ENCODE data around the gene PNMA8A.

The PNMA8A gene

DNA sequence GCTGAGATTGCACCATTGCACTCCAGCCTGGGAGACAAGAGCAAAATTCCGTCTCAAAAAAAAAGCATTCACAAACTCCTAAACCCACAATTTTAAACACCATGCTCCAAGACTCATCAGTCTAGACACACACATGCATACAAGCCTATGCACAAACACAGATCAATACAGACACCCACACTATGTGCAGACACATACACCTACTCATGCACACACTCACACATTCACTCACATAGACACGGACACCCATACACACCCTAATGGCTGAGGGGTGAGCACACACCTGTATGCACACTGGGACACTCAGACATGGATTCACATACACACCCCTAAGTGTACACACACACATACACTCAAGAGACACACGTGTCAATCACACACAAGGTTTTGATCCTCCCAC, 15.0 kb upstream of the PNMA8A start:
- Mint-ChIP-seq H3K27me3 (peaks cover 88% of the 10 kb centered on the region), H3K36me3 (ENCODE audit: low read depth) (no peaks in the 10 kb centered on the region), H3K4me1 (ENCODE audit: low read depth) (peaks cover 36% of the 10 kb centered on the region), H3K9me3 (no peaks in the 10 kb centered on the region), H3K4me3 (no peak overlapping the region), H3K27ac (no peak overlapping the region)
- intact Hi-C loops (cut with micrococcal nuclease) = no loop called here

DNA sequence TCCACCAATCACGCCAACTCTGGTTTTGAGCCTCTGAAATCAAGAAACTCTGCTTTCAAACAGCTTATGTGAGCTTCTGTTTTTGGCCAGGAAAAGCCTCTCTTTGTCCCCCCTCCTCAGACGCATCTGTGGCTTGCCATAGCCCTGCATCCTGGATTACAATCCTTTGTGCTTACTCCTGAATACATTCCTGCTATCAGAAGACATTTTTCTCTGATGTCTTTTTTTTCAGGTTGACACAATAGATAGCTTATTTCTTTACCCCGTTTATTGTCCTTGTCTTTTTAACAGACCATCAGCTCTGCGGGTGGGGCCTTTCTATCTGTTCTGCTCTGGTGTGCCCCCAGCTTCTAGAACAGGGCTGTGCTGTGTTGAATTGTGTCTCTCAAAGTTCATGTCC, 13.3 kb upstream of the PNMA8A start:
- Mint-ChIP-seq H3K27ac (no peak overlapping the region), H3K9me3 (no peaks in the 10 kb centered on the region), H3K36me3 (ENCODE audit: low read depth) (no peaks in the 10 kb centered on the region), H3K4me1 (ENCODE audit: low read depth) (peaks cover 19% of the 10 kb centered on the region), H3K4me3 (no peak overlapping the region), H3K27me3 (peaks cover 84% of the 10 kb centered on the region)
- intact Hi-C loops (cut with micrococcal nuclease) = no loop called here

DNA sequence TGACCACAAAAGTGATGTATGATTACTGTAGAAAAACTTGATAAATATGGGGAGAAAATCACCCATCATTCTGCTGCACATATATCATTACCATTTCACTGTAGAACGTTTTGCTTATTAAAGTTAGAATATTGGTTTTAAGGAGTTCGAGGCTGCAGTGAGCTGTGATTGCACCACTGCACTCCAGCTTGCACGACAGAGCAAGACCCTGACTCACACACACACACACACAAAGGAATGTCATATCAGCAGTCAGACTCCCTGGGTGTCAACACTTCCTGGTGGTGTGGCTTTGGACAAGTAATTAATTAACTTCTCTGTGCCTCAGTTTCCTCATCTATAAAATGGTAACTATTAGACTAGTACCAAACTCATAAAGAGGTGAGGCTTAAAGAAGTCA, 11.3 kb upstream of the PNMA8A start:
- H3K4me3 Mint-ChIP-seq = no peak overlapping the region
- H3K27ac Mint-ChIP-seq = no peak overlapping the region
- H3K27me3 Mint-ChIP-seq = peaks cover 75% of the 10 kb centered on the region
- H3K9me3 Mint-ChIP-seq = no peaks in the 10 kb centered on the region
- peaks cover 4% of the 10 kb centered on the region for H3K4me1 Mint-ChIP-seq (ENCODE audit: low read depth)
- intact Hi-C loops (cut with micrococcal nuclease) = no loop called here
- no peaks in the 10 kb centered on the region for H3K36me3 Mint-ChIP-seq (ENCODE audit: low read depth)

DNA sequence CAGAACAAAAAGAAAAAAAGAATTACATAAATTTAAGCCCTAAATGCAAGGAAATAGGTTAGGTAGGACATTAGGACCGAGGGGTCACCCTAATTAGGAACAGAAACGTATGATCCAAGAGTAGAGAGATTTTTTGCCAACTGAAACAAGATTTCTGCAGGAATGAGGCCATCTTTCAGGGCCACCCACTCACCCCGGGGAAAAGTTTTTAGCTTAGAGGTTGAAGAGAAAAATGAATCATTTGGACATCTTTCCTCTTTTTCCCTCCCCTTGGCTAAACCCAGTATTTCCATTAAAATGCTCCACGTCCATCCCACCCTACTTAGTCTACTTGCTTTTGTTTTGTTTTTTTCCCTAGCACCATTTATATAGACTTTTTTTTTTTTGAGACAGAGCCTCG, 10.6 kb upstream of the PNMA8A start:
- H3K36me3 Mint-ChIP-seq (ENCODE audit: low read depth) = no peaks in the 10 kb centered on the region
- H3K4me3 Mint-ChIP-seq = no peak overlapping the region
- H3K4me1 Mint-ChIP-seq (ENCODE audit: low read depth) = no peaks in the 10 kb centered on the region
- H3K27ac Mint-ChIP-seq = no peak overlapping the region
- no peaks in the 10 kb centered on the region for H3K9me3 Mint-ChIP-seq
- intact Hi-C loops (cut with micrococcal nuclease) = no loop called here
- H3K27me3 Mint-ChIP-seq = peaks cover 72% of the 10 kb centered on the region

DNA sequence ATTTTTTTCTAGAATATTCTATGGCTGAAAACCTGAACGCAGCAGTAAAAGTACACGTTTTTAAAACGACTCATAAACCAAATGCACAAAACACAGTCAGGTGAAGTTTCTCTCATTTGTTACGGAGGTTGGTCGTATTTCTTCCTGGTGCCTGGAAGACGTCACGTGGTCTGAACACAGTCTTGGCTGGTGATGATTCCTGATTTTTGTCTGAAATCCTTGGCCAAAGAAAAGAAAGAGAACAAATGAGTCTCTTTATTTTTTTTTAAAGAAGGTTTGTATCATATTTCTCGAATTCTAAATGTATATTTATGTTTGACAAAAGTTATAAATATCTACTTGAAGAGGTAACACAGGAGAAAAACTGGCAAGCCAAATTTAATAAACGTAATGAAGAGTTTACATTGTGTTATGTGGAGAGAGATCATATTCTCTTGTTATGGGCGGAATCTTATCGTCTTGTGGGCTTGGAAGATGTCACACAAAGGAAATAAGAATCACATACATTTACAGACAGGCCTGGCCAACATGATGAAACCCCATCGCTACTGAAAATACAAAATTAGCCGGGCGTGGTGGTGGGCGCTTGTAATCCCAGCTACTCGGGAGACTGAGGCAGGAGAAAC, 10.0 kb upstream of the PNMA8A start:
- peaks cover 67% of the 10 kb centered on the region for H3K27me3 Mint-ChIP-seq

DNA sequence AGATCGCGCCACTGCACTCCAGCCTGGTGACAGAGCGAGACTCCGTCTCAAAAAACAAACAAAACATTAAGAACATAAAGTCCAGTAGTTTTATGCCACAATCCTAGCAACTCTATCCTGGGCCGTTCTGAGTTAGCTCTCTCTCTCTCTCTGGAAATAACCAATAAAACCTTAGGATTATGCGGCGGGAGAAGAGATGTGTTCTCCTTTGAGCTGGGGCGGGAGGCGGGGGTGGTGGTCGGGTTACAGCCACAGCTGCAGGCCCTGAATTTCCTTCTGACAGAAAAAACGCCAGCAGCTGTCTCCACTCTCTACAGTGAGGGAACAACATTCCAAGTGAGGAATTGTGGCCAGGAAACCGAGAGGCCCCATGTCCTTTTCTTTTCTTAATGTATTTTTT, 9.1 kb upstream of the PNMA8A start:
- no peaks in the 10 kb centered on the region for H3K36me3 Mint-ChIP-seq (ENCODE audit: low read depth)
- no peaks in the 10 kb centered on the region for H3K4me1 Mint-ChIP-seq (ENCODE audit: low read depth)
- H3K27me3 Mint-ChIP-seq = peaks cover 61% of the 10 kb centered on the region
- no peaks in the 10 kb centered on the region for H3K9me3 Mint-ChIP-seq
- intact Hi-C loops (cut with micrococcal nuclease) = no loop called here
- no peak overlapping the region for H3K27ac Mint-ChIP-seq
- no peak overlapping the region for H3K4me3 Mint-ChIP-seq

More for the DNA sequence above, 10.0 kb upstream of the PNMA8A start:
- no peaks in the 10 kb centered on the region for H3K4me1 Mint-ChIP-seq (ENCODE audit: low read depth)
- no peaks in the 10 kb centered on the region for H3K36me3 Mint-ChIP-seq (ENCODE audit: low read depth)
- H3K4me3 Mint-ChIP-seq = no peak overlapping the region
- no peaks in the 10 kb centered on the region for H3K9me3 Mint-ChIP-seq
- H3K27ac Mint-ChIP-seq = no peak overlapping the region
- intact Hi-C loops (cut with micrococcal nuclease) = no loop called here

DNA sequence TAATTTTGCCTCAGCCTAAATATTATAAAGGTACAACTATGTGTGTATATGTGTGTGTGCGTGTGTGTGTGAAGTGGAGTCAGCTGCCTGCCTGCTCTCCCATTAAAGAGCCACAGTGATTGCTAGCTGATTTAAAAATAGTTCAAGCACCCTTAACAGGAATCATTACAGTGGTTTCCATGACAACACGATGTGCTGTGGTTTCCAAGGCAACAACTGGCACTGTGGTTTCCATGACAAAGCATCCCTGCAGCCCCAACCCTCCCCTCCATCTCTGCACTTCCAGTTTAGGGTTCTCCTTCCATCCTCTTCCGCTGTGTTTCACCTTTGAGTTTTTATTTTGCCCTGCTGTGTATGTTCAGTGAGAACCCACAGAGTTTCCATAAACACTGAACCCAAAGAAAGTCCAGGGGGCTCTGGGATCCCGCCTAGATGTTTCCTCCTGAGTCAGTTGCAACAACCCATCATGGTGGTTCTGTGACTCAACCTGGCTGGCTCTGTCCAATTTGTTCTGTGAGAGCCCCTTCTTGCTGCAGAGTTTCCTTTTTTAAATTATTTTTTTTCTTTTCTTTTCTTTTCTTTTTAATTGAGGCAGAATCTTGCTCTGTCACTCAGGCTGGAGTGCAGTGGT, 7.1 kb upstream of the PNMA8A start:
- Mint-ChIP-seq H3K4me1 (ENCODE audit: low read depth) (peaks cover 9% of the 10 kb centered on the region), H3K27me3 (peaks cover 66% of the 10 kb centered on the region), H3K27ac (no peak overlapping the region), H3K9me3 (no peaks in the 10 kb centered on the region), H3K4me3 (no peak overlapping the region), H3K36me3 (ENCODE audit: low read depth) (no peaks in the 10 kb centered on the region)
- intact Hi-C loops (cut with micrococcal nuclease) = no loop called here

- no peak overlapping the region for H3K27ac Mint-ChIP-seq
- peaks cover 10% of the 10 kb centered on the region for H3K4me1 Mint-ChIP-seq (ENCODE audit: low read depth)
- no peak overlapping the region for H3K4me3 Mint-ChIP-seq
- peaks cover 68% of the 10 kb centered on the region for H3K27me3 Mint-ChIP-seq
- intact Hi-C loops (cut with micrococcal nuclease) = no loop called here
- no peaks in the 10 kb centered on the region for H3K9me3 Mint-ChIP-seq
- H3K36me3 Mint-ChIP-seq (ENCODE audit: low read depth) = no peaks in the 10 kb centered on the region
Observed at GRCh38 chr19:46475986-46476385, 4.6 kb upstream of the PNMA8A start.

DNA sequence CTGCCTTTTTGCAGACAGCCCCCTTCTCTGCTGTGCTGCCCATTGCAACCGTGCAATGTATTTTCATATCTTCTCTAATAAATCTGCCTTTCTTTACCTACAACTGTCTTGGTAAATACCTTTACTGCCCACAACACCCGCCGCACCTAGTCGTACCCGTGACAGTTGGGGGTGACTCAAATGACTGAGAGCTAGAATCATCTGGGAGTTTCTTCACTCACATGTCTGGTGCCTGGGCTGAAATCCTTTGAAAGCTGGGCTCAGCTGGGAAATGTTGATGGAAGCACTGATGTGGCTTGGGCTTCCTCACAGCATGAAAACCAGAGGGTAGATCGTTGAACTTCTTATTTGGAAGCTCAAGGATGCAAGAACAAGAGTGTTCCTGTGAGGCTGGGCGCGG, 2.8 kb upstream of the PNMA8A start:
- Mint-ChIP-seq H3K36me3 (ENCODE audit: low read depth) (no peaks in the 10 kb centered on the region), H3K9me3 (no peaks in the 10 kb centered on the region), H3K27ac (no peak overlapping the region), H3K27me3 (peaks cover 73% of the 10 kb centered on the region), H3K4me3 (no peak overlapping the region), H3K4me1 (ENCODE audit: low read depth) (peaks cover 10% of the 10 kb centered on the region)
- intact Hi-C loops (cut with micrococcal nuclease) = no loop called here

- peaks cover 70% of the 10 kb centered on the region for H3K27me3 Mint-ChIP-seq
Observed at GRCh38 chr19:46472592-46472991, 1.2 kb upstream of the PNMA8A start.

DNA sequence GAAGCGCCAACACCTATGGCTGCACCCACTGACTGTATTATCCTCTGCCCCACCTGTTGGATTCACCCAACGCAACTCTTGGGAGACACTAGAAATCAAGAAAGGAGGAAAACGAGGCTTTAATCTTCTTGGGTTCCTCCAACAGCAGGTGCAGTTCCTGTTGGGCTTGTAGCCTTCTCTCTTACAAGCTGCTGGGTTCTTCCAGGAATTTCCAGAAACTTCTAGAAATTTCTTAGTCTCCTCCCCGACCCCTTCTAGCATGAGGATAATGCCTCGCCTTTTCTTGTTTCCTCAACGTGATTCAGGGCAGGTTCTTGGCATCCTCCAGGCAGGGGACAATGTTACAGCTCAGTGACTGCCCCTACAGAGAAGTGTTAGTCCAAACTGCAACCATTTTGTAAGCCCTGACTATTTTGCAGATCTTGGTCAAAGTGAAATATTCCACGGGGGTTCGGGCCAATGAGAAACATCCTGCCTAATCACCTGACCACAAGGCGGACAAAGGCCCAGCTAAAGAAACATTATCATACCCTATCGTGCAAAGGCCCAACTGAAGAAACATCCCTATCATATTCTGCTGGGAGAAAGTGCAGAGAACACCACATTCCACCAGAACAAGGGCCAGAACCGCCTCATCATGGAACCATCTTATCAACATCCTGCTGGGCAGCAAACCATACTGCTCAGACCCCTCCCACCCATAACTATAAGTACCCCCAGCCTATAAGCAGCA, 614 bp upstream of the PNMA8A start:
- H3K36me3 Mint-ChIP-seq (ENCODE audit: low read depth) = no peaks in the 10 kb centered on the region
- intact Hi-C loops (cut with micrococcal nuclease) = no loop called here
- H3K27ac Mint-ChIP-seq = no peak overlapping the region
- peaks cover 10% of the 10 kb centered on the region for H3K4me1 Mint-ChIP-seq (ENCODE audit: low read depth)
- H3K27me3 Mint-ChIP-seq = peaks cover 69% of the 10 kb centered on the region
- H3K4me3 Mint-ChIP-seq = no peak overlapping the region
- no peaks in the 10 kb centered on the region for H3K9me3 Mint-ChIP-seq

More at GRCh38 chr19:46472592-46472991, 1.2 kb upstream of the PNMA8A start:
- no peaks in the 10 kb centered on the region for H3K9me3 Mint-ChIP-seq
- no peak overlapping the region for H3K27ac Mint-ChIP-seq
- no peak overlapping the region for H3K4me3 Mint-ChIP-seq
- peaks cover 10% of the 10 kb centered on the region for H3K4me1 Mint-ChIP-seq (ENCODE audit: low read depth)
- intact Hi-C loops (cut with micrococcal nuclease) = no loop called here
- no peaks in the 10 kb centered on the region for H3K36me3 Mint-ChIP-seq (ENCODE audit: low read depth)

DNA sequence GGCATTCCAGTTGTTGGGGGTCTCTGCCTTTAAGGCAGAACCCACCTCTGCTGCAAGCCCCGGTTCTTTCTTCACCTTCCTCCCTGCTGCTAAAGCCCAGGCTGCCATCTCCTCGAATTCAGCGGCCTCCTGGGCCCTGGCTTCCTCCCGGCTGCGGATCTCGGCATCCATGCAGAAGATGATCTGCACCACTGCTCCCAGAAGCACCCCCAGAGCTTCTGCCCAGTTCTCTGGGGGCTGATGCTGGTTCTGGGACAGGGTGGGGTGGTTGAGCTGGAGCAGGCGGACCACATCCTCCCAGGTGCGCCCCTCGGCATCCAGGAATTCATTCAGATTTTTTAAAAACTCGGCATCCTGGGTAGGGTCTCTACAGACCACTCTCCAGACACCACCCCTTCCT, 987 bp downstream of the PNMA8A start:
- H3K27me3 Mint-ChIP-seq = peaks cover 67% of the 10 kb centered on the region
- intact Hi-C loops (cut with micrococcal nuclease) = no loop called here
- no peaks in the 10 kb centered on the region for H3K9me3 Mint-ChIP-seq
- H3K36me3 Mint-ChIP-seq (ENCODE audit: low read depth) = no peaks in the 10 kb centered on the region
- H3K4me1 Mint-ChIP-seq (ENCODE audit: low read depth) = peaks cover 10% of the 10 kb centered on the region
- no peak overlapping the region for H3K4me3 Mint-ChIP-seq
- H3K27ac Mint-ChIP-seq = no peak overlapping the region

GRCh38 chr19:46469541-46470185, 1.7 kb downstream of the PNMA8A start:
- intact Hi-C loops (cut with micrococcal nuclease) = no loop called here
- H3K27ac Mint-ChIP-seq = no peak overlapping the region
- H3K27me3 Mint-ChIP-seq = peaks cover 64% of the 10 kb centered on the region
- peaks cover 10% of the 10 kb centered on the region for H3K4me1 Mint-ChIP-seq (ENCODE audit: low read depth)
- H3K36me3 Mint-ChIP-seq (ENCODE audit: low read depth) = no peaks in the 10 kb centered on the region
- no peak overlapping the region for H3K4me3 Mint-ChIP-seq
- no peaks in the 10 kb centered on the region for H3K9me3 Mint-ChIP-seq

DNA sequence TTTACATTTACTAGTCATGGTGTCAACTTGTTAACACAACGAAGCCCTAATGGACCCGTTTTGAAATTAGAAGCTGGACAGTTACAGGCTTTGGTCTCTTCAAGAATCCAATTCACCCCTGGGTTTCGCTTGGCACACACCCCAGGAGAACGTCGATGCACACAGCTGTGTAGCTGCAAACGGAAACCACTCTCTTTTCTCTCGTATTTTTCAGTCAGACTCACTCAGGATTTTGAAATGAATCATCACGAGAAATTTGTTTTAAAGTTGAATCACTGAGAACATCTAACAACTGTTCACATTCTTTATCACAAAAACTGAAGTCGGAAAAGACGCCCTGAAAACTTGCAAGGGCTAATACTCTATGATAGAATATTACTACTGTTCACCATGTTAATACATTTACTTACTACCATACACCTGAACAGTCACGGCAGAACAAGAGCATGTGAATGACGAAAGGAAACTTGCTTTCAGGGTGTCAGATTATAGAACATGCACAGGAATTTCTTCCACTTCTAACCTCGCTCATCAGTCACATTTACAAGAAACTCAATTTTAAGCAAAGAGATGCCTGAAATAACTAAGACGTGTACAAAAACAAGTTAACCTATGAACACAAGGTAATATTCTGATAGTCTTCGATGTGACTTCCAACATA, 4.7 kb downstream of the PNMA8A start:
- H3K9me3 Mint-ChIP-seq = no peaks in the 10 kb centered on the region
- intact Hi-C loops (cut with micrococcal nuclease) = no loop called here
- H3K27ac Mint-ChIP-seq = no peak overlapping the region
- no peak overlapping the region for H3K4me3 Mint-ChIP-seq
- no peaks in the 10 kb centered on the region for H3K36me3 Mint-ChIP-seq (ENCODE audit: low read depth)
- H3K4me1 Mint-ChIP-seq (ENCODE audit: low read depth) = no peaks in the 10 kb centered on the region
- H3K27me3 Mint-ChIP-seq = peaks cover 45% of the 10 kb centered on the region
